Endothelial cell of umbilical vein (primary cell): ENCODE data around the gene TIMM10. TPM values are rescaled to one million over a fixed set of nuclear protein-coding genes. Genes with fewer than 3 reads are reported as not detected.

ENCODE experiments used
- BruUV-seq: library from RNA; stranded (reverse); fragments of 400-500 nt; replicated peaks from 2 replicates; lab custom pipeline; 2021; lab: Mats Ljungman, UMichigan
- CTCF ChIA-PET: fragments of 300-600, 350-600 bp; sonication (Branson Sonifier 250); formaldehyde crosslinking; loops from one replicate; lab custom pipeline; 2021; ENCODE audit warnings: antibody characterized with exemption, inconsistent platforms; lab: Charles Lee
- POLR2A ChIA-PET: fragments of 300-600, 350-600 bp; sonication (Branson Sonifier 250); formaldehyde crosslinking; loops from one replicate; lab custom pipeline; 2021; ENCODE audit warnings: antibody characterized with exemption, inconsistent platforms; lab: Charles Lee
- DNase-seq: peaks from one replicate; pipeline ENCODE4 v3.0.0-alpha.2; 2011; ENCODE audit warnings: low read depth, low spot score
- FAIRE-seq: peaks from 2 replicates; lab custom pipeline; 2011; peaks lifted over from hg19 to GRCh38; lab: Jason Lieb, UNC
- H2AFZ ChIP-seq: 2 replicates; pipeline ENCODE4 v1.6.0; 2012; ENCODE audit warnings: low read depth, low read length, control low read depth, inconsistent platforms
- H3K27ac ChIP-seq: 2 replicates; pipeline ENCODE4 v1.5.1; 2011; ENCODE audit warnings: low read depth, mild to moderate bottlenecking, control low read depth, low read length, moderate library complexity; ENCODE audit not compliant: insufficient read depth
- H3K27me3 ChIP-seq, 2 experiments: 2 replicates each; pipeline versions ENCODE4 v1.6.0 to v1.6.1; 2011; ENCODE audit warnings: low read length in 2 of 2, mixed read lengths in 1 of 2; ENCODE audit not compliant: control insufficient read depth in 2 of 2, insufficient read depth in 2 of 2
- H3K36me3 ChIP-seq, 2 experiments: 2 replicates in 1 of 2; 3 replicates in 1 of 2; pipeline ENCODE4 v1.5.1; 2011; ENCODE audit warnings: low read length in 2 of 2, mild to moderate bottlenecking in 1 of 2, moderate library complexity in 1 of 2; ENCODE audit not compliant: control insufficient read depth in 2 of 2, insufficient read depth in 2 of 2; ENCODE audit errors: extremely low read depth in 1 of 2
- H3K4me1 ChIP-seq: 3 replicates; pipeline ENCODE4 v1.5.1; 2011; ENCODE audit warnings: mild to moderate bottlenecking, low read length; ENCODE audit not compliant: control insufficient read depth, insufficient read depth; ENCODE audit errors: extremely low read depth
- H3K4me2 ChIP-seq: 2 replicates; pipeline ENCODE4 v1.6.1; 2011; ENCODE audit warnings: low read length, control low read depth, mixed read lengths; ENCODE audit not compliant: insufficient read depth
- H3K4me3 ChIP-seq, 3 experiments: fragments of 200-600 bp in 1 of 3; sonication (generic), shearing (Covaris generic) in 1 of 3; replicated peaks in 1 of 3; 2 replicates each; pipeline ENCODE4 v1.5.1; 2011 to 2016; ENCODE audit warnings: control low read depth in 3 of 3, low read length in 3 of 3, mild to moderate bottlenecking in 2 of 3, inconsistent platforms in 1 of 3, low read depth in 1 of 3, moderate library complexity in 1 of 3; ENCODE audit not compliant: insufficient read depth in 1 of 3
- H3K79me2 ChIP-seq: 2 replicates; pipeline ENCODE4 v1.6.0; 2012; ENCODE audit warnings: low read length, inconsistent platforms; ENCODE audit not compliant: control insufficient read depth, insufficient read depth
- H3K9ac ChIP-seq: replicated peaks from 2 replicates; pipeline ENCODE3; 2011; ENCODE audit warnings: low read length, control low read depth; ENCODE audit not compliant: insufficient read depth; ENCODE audit errors: extremely low read depth
- H3K9me1 ChIP-seq: replicated peaks from 3 replicates; pipeline ENCODE4 v1.6.0; 2011; ENCODE audit warnings: mild to moderate bottlenecking, low read length; ENCODE audit not compliant: control insufficient read depth, insufficient read depth; ENCODE audit errors: extremely low read depth
- H3K9me3 ChIP-seq: replicated peaks from 2 replicates; pipeline ENCODE4 v1.5.1; 2012; ENCODE audit warnings: low read length, inconsistent platforms; ENCODE audit not compliant: control insufficient read depth, insufficient read depth
- H4K20me1 ChIP-seq: replicated peaks from 2 replicates; pipeline ENCODE3; 2011; ENCODE audit warnings: mild to moderate bottlenecking, low read length; ENCODE audit not compliant: control insufficient read depth, insufficient read depth; ENCODE audit errors: extremely low read depth
- CTCF ChIP-seq, 2 donors: IDR thresholded peaks; 1 replicate in 1 of 2; 2 replicates in 1 of 2; pipeline ENCODE4 v1.5.1; 2011; ENCODE audit warnings: low read length in 2 of 2, mild to moderate bottlenecking in 2 of 2, moderate library complexity in 2 of 2, control low read depth in 1 of 2, inconsistent platforms in 1 of 2, low read depth in 1 of 2; ENCODE audit not compliant: insufficient read depth in 1 of 2; ENCODE audit errors: extremely low read depth in 1 of 2
- EZH2 ChIP-seq: IDR thresholded peaks from 2 replicates; pipeline ENCODE4 v1.6.1; 2012; ENCODE audit warnings: borderline replicate concordance, low read depth, mild to moderate bottlenecking, moderate library complexity, low read length, inconsistent platforms; ENCODE audit not compliant: severe bottlenecking
- FOS ChIP-seq: IDR thresholded peaks from 2 replicates; pipeline ENCODE4 v1.6.1; 2011; ENCODE audit warnings: mild to moderate bottlenecking, low read length, moderate library complexity, borderline replicate concordance; ENCODE audit not compliant: insufficient read depth
- GATA2 ChIP-seq: IDR thresholded peaks from 2 replicates; pipeline ENCODE4 v1.7.0; 2011; ENCODE audit warnings: low read depth, mild to moderate bottlenecking, moderate library complexity, mixed read lengths, low read length; ENCODE audit not compliant: insufficient read length, insufficient read depth
- JUN ChIP-seq: IDR thresholded peaks from 2 replicates; pipeline ENCODE4 v1.6.1; 2011; ENCODE audit warnings: borderline replicate concordance, low read depth; ENCODE audit not compliant: insufficient read length, insufficient read depth
- MYC ChIP-seq: IDR thresholded peaks from one replicate; pipeline ENCODE4 v1.6.1; 2011; ENCODE audit warnings: mild to moderate bottlenecking, low read depth, low read length
- POLR2A ChIP-seq: IDR thresholded peaks from 2 replicates; pipeline ENCODE4 v1.6.1; 2012; ENCODE audit warnings: low read depth, mild to moderate bottlenecking, control low read depth, low read length
- POLR2AphosphoS5 ChIP-seq: IDR thresholded peaks from 2 replicates; pipeline ENCODE4 v1.6.1; 2012; ENCODE audit warnings: low read depth, mild to moderate bottlenecking, control low read depth, low read length, moderate library complexity; ENCODE audit not compliant: insufficient read depth
- dilution Hi-C: fragments of 300-500 bp; cut with MboI; formaldehyde crosslinking; loops from one replicate; pipeline ENCODE4 v1.15.0; 2019; ENCODE audit warnings: low sequenced_read_pairs; ENCODE audit not compliant: extremely low pct_ligation_motif_present
- intact Hi-C: fragments of 100-400 bp; cut with micrococcal nuclease; formaldehyde crosslinking; loops from one replicate; pipeline ENCODE4 v1.10.0; 2022
- polyA plus RNA-seq, 4 experiments: library from polyadenylated mRNA; depleted of rRNA in 3 of 4; stranded (reverse) in 3 of 4; unstranded in 1 of 4; fragments of >200 nt; gene quantifications; 2 replicates each; pipeline versions ENCODE4 v1.2.1 to v1.2.3, GENCODE V29; 2011 to 2012; ENCODE audit warnings: missing spikeins in 1 of 4
- total RNA-seq: library from RNA; stranded (reverse); gene quantifications from 2 replicates; pipeline ENCODE4 v1.2.3, GENCODE V29; 2021
- TF ChIP-seq, protein P1 (sequence below): IDR thresholded peaks from 2 replicates; pipeline ENCODE4 v1.6.1; 2011; ENCODE audit not compliant: insufficient read depth, insufficient read length

The TIMM10 gene
- total and polyA plus RNA-seq, 2 donors (not counting 3 experiments of a cell fraction or from before 2014, with no cell fraction given): 64.2 to 128 TPM

- Histone ChIP-seq H3K4me3 (no peak overlapping the region), H3K9me3 (no peaks in the 10 kb centered on the region), H3K9ac (no peak overlapping the region), H2AFZ (no peak overlapping the region), H3K9me1 (no peaks in the 10 kb centered on the region), H3K27ac (no peak overlapping the region), H4K20me1 (no peaks in the 10 kb centered on the region), H3K4me2 (no peak overlapping the region), H3K36me3 (no peaks in the 10 kb centered on the region), H3K27me3 (no peaks in the 10 kb centered on the region), H3K79me2 (no peaks in the 10 kb centered on the region), H3K4me1 (peaks cover 7% of the 10 kb centered on the region)
- intact Hi-C loops: no loop called here
- dilution Hi-C loops: no loop called here
- POLR2A ChIA-PET: no interaction called here
- no peak for TF ChIP-seq EZH2
- TF ChIP-seq POLR2A: no peak
- TF ChIP-seq FOS: no peak
- TF ChIP-seq, protein P1, sequence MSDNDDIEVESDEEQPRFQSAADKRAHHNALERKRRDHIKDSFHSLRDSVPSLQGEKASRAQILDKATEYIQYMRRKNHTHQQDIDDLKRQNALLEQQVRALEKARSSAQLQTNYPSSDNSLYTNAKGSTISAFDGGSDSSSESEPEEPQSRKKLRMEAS: no peak
- no peak for TF ChIP-seq MYC
- CTCF ChIA-PET: interaction anchor here (0.7 to 3.5 kb wide), 3 partner anchors 14 to 42 kb away, joined by 3 to 11 read pairs (median 6); no protein-coding TSS in a partner anchor
- DNase-seq (no peak), FAIRE-seq (no peak)
- no TSS peak for BruUV-seq
Observed at GRCh38 chr11:57500515-57500914, 30.0 kb downstream of the TIMM10 start.

DNA sequence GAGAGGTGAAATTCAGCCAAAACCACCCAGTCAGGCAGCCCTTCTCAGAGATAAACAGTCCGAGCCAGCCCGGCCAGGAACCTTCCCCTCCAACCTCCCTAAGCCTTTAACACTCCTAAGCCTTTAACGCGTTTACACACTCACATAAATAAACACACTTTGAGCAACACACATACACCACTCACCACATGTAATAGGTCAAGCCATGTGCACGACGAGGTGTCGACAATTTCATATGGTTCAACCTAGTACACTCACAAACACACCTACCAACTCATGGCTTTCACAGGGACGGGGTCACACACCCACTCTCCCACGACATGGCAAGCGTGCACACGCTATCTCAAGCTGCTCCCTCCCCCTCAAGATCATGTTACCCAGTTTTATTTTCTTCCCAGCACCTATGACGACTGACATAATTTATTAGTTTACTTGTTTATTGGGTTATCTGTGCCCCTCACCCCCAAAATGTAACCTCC, 30.5 kb downstream of the TIMM10 start:
- Histone ChIP-seq H2AFZ (peak overlapping the region; percentile 82), H3K9ac (peak overlapping the region; percentile 26), H3K9me1 (no peaks in the 10 kb centered on the region), H3K4me3 (peak overlapping the region in 2 of 3 experiments; percentile 3 to 22), H3K36me3 (no peaks in the 10 kb centered on the region), H3K4me2 (peak overlapping the region; percentile 71), H3K9me3 (no peaks in the 10 kb centered on the region), H3K27me3 (no peaks in the 10 kb centered on the region), H3K27ac (no peak overlapping the region), H3K79me2 (no peaks in the 10 kb centered on the region), H4K20me1 (no peaks in the 10 kb centered on the region), H3K4me1 (peaks cover 7% of the 10 kb centered on the region)
- CTCF ChIA-PET: interaction anchor here (0.7 to 3.5 kb wide), 5 partner anchors 14 to 144 kb away, joined by 3 to 11 read pairs (median 3); no protein-coding TSS in a partner anchor
- TF ChIP-seq, protein P1: no peak
- no peak for TF ChIP-seq POLR2AphosphoS5
- TF ChIP-seq GATA2: no peak
- TF ChIP-seq JUN: no peak
- TF ChIP-seq POLR2A: no peak
- no peak for TF ChIP-seq FOS
- no peak for TF ChIP-seq EZH2
- TF ChIP-seq MYC: no peak
- TF ChIP-seq CTCF (IDR thresholded peaks at IDR 0.05; ENCODE audit: extremely low read depth in 1 of 2, insufficient read depth in 1 of 2, low read depth in 1 of 2, low read length in 2 of 2): no peak
- POLR2A ChIA-PET: no interaction called here
- intact Hi-C loops (loop anchor here (1.0 kb wide), 1 partner anchor 16 kb away; no protein-coding TSS in a partner anchor), dilution Hi-C loops (no loop called here)
- no TSS peak for BruUV-seq
- FAIRE-seq (no peak), DNase-seq (no peak)
